K562 (cell line): ENCODE results near the gene CDKN1C. TPM values are rescaled to one million over a fixed set of nuclear protein-coding genes. Genes with fewer than 3 reads are reported as not detected.

Experiments used
- ATAC-seq: fragments of 200-7000 bp; cut with Tn5 transposase; 3 replicates; pipeline ENCODE4 v1.9.1; 2020; ENCODE audit warnings: moderate library complexity
- BruUV-seq: library from RNA; stranded (reverse); fragments of 400-500 nt; replicated peaks from 2 replicates; lab custom pipeline; 2021; lab: Mats Ljungman, UMichigan
- CTCF ChIA-PET: fragments of 300-600 bp; formaldehyde crosslinking; extraction: SDS; loops from one replicate; lab custom pipeline; 2021; ENCODE audit warnings: low intra/inter-chr PET ratio; lab: Yijun Ruan, JAX
- POLR2A ChIA-PET: fragments of 300-600, 350-650 bp; sonication (Branson Sonifier 250); formaldehyde crosslinking; extraction: SDS; loops from one replicate; lab custom pipeline; 2021; ENCODE audit warnings: antibody characterized with exemption, inconsistent platforms; lab: Yijun Ruan, JAX
- DNase-seq, 4 experiments: peaks; one replicate each; pipeline versions ENCODE4 v3.0.0 to v3.0.0-alpha.2; 2011 to 2018; ENCODE audit warnings: low spot score in 3 of 4, mixed read lengths in 3 of 4; ENCODE audit errors: extremely low read depth in 1 of 4
- FAIRE-seq: peaks from 2 replicates; lab custom pipeline; 2011; peaks lifted over from hg19 to GRCh38; lab: Jason Lieb, UNC
- H2AFZ ChIP-seq: 2 replicates; pipeline ENCODE4 v1.6.0; 2011; ENCODE audit warnings: low read depth, low read length, control low read depth, inconsistent platforms
- H3K27ac ChIP-seq: fragments of 200-600 bp; 3 replicates; pipeline ENCODE4 v1.8.0; 2011; ENCODE audit warnings: low read depth, mild to moderate bottlenecking, control low read depth, inconsistent platforms, low read length, moderate library complexity, mixed read lengths; ENCODE audit errors: extremely low read depth
- H3K27me3 ChIP-seq, 2 experiments: fragments of 300-600 bp in 1 of 2; 2 replicates in 1 of 2; 3 replicates in 1 of 2; pipeline versions ENCODE4 v1.6.0 to v1.8.0; 2011; ENCODE audit warnings: inconsistent platforms in 2 of 2, low read length in 2 of 2, mild to moderate bottlenecking in 1 of 2, mixed read lengths in 1 of 2, moderate library complexity in 1 of 2; ENCODE audit not compliant: control insufficient read depth in 2 of 2, insufficient read depth in 2 of 2
- H3K36me3 ChIP-seq: fragments of 300-600 bp; 3 replicates; pipeline ENCODE4 v1.8.0; 2011; ENCODE audit warnings: mild to moderate bottlenecking, low read length, inconsistent platforms; ENCODE audit not compliant: control insufficient read depth, insufficient read depth
- H3K4me1 ChIP-seq, 2 experiments: fragments of 200-600 bp in 1 of 2; replicated peaks in 1 of 2; 2 replicates in 1 of 2; 3 replicates in 1 of 2; pipeline versions ENCODE4 v1.5.1 to v1.8.0; 2011; ENCODE audit warnings: inconsistent platforms in 2 of 2, low read length in 2 of 2, mild to moderate bottlenecking in 1 of 2, mixed read lengths in 1 of 2, moderate library complexity in 1 of 2; ENCODE audit not compliant: control insufficient read depth in 2 of 2, insufficient read depth in 2 of 2
- H3K4me2 ChIP-seq: 2 replicates; pipeline ENCODE4 v1.6.1; 2011; ENCODE audit warnings: low read length, control low read depth, inconsistent platforms, mixed read lengths; ENCODE audit not compliant: insufficient read depth
- H3K4me3 ChIP-seq: fragments of 200-600 bp; sonication (generic), shearing (Covaris generic); 2 replicates; pipeline ENCODE4 v1.5.1; 2016; ENCODE audit warnings: control low read depth, inconsistent platforms
- H3K79me2 ChIP-seq: fragments of 200-600 bp; 3 replicates; pipeline ENCODE4 v1.8.0; 2011; ENCODE audit warnings: low read length, inconsistent platforms; ENCODE audit not compliant: control insufficient read depth, insufficient read depth
- H3K9ac ChIP-seq, 2 experiments: 2 replicates each; pipeline versions ENCODE4 v1.6.0 to v1.6.1; 2011; ENCODE audit warnings: low read depth in 2 of 2, low read length in 2 of 2, control low read depth in 1 of 2, inconsistent platforms in 1 of 2, mild to moderate bottlenecking in 1 of 2, mixed read lengths in 1 of 2; ENCODE audit not compliant: insufficient read depth in 1 of 2
- H3K9me1 ChIP-seq: one replicate; pipeline ENCODE4 v1.6.0; 2011; ENCODE audit warnings: inconsistent platforms, mild to moderate bottlenecking, low read length, moderate library complexity; ENCODE audit not compliant: control insufficient read depth, insufficient read depth
- H3K9me3 ChIP-seq: replicated peaks from 2 replicates; pipeline ENCODE4 v1.5.1; 2011; ENCODE audit warnings: low read depth, low read length, inconsistent platforms; ENCODE audit not compliant: control insufficient read depth, insufficient read depth
- H4K20me1 ChIP-seq: replicated peaks from 2 replicates; pipeline ENCODE4 v1.6.1; 2011; ENCODE audit warnings: low read length, inconsistent platforms, mixed read lengths; ENCODE audit not compliant: control insufficient read depth, insufficient read depth
- BHLHE40 ChIP-seq: IDR thresholded peaks from 2 replicates; pipeline ENCODE4 v1.6.1; 2011; ENCODE audit warnings: low read length, improper control_type of control experiment
- E2F3 ChIP-seq: fragments of 250-450 bp; sonication (Bioruptor Pico); IDR thresholded peaks from 2 replicates; pipeline ENCODE4 v1.4.0; 2020; ENCODE audit warnings: mild to moderate bottlenecking
- FOXK1 ChIP-seq: sonication (generic); formaldehyde crosslinking; IDR thresholded peaks from 2 replicates; pipeline ENCODE4 v1.8.0; 2022; ENCODE audit warnings: missing genetic modification reagents, mild to moderate bottlenecking, borderline replicate concordance
- KHSRP ChIP-seq: fragments of 450-650 bp; IDR thresholded peaks from 2 replicates; pipeline ENCODE4 v1.6.1; 2017
- PCBP1 ChIP-seq: fragments of 200-400 bp; formaldehyde crosslinking; IDR thresholded peaks from 2 replicates; pipeline ENCODE4 v1.6.1; 2018; ENCODE audit warnings: mild to moderate bottlenecking, low read depth, low read length; ENCODE audit not compliant: poor library complexity, severe bottlenecking
- POU5F1 ChIP-seq: fragments of 150-350 bp; IDR thresholded peaks from 2 replicates; pipeline ENCODE4 v1.6.1; 2014; ENCODE audit warnings: borderline replicate concordance, low read length, low read depth, mild to moderate bottlenecking; ENCODE audit not compliant: partially characterized antibody
- RBM22 ChIP-seq: fragments of 200-400 bp; formaldehyde crosslinking; IDR thresholded peaks from 2 replicates; pipeline ENCODE4 v1.6.1; 2018; ENCODE audit warnings: low read length, low read depth; ENCODE audit not compliant: poor library complexity, severe bottlenecking
- RFX7 ChIP-seq: fragments of 250-450 bp; sonication (Bioruptor Pico); IDR thresholded peaks from 2 replicates; pipeline ENCODE4 v1.5.1; 2021; ENCODE audit warnings: mild to moderate bottlenecking
- ZBTB2 ChIP-seq: fragments of 450-650 bp; IDR thresholded peaks from 2 replicates; pipeline ENCODE4 v1.6.1; 2016; ENCODE audit warnings: antibody characterized with exemption
- ZNF124 ChIP-seq: sonication (generic); formaldehyde crosslinking; IDR thresholded peaks from 2 replicates; pipeline ENCODE4 v1.8.1; 2022; ENCODE audit warnings: missing genetic modification reagents
- ZNF778 ChIP-seq: fragments of 450-650 bp; formaldehyde crosslinking; IDR thresholded peaks from 2 replicates; pipeline ENCODE4 v1.4.0; 2020; ENCODE audit warnings: mild to moderate bottlenecking, moderate library complexity
- WGBS: fragments of 100-300 bp; shearing (Covaris generic); methylation state at CpG from one replicate; pipeline ENCODE4 v1.1.6; 2016; ENCODE audit warnings: low coverage, mixed read lengths; ENCODE audit not compliant: insufficient coverage; ENCODE audit errors: missing lambda C conversion rate; 5-methylcytosine and 5-hydroxymethylcytosine counted together
- in situ Hi-C: fragments of 300-500 bp; cut with MboI; formaldehyde crosslinking; loops from 4 replicates; pipeline ENCODE4 v1.15.0; 2018; ENCODE audit warnings: inconsistent platforms, mixed read lengths
- intact Hi-C: fragments of 100-400 bp; cut with micrococcal nuclease; formaldehyde crosslinking; loops from 2 replicates; pipeline ENCODE4 v1.14.2; 2022
- polyA plus RNA-seq, 8 experiments: library from polyadenylated mRNA; depleted of rRNA in 4 of 8; stranded (reverse) in 5 of 8; unstranded in 3 of 8; fragments of >200 nt; fragmentation: Nextera tagmentation in 2 of 8; fragmentation: Illumina TruSeq in 1 of 8; extraction: Ambion mirVana in 2 of 8; extraction: Trizol in 1 of 8; gene quantifications; 2 replicates each; pipeline versions ENCODE4 v1.2.1 to v1.2.3, GENCODE V29; 2011 to 2014; ENCODE audit warnings: inconsistent platforms in 1 of 8, missing spikeins in 1 of 8
- total RNA-seq, 7 experiments: library from RNA; depleted of rRNA in 6 of 7; stranded (reverse); fragments of >200 nt in 6 of 7; fragmentation: Illumina TruSeq in 2 of 7; extraction: Trizol in 2 of 7; gene quantifications; 2 replicates each; pipeline versions ENCODE4 v1.2.1 to v1.2.3, GENCODE V29; 2011 to 2021; ENCODE audit warnings: low replicate concordance in 1 of 7

The CDKN1C gene
- total and polyA plus RNA-seq, 9 of the 15 experiments (the other 6 are each of a cell fraction or from before 2014, with no cell fraction given), result 2.8 to 21.1 (median 9.3) TPM

- 70% methylated on average over 13 of the region's 16 CpGs for WGBS
- BruUV-seq, result no TSS peak
- ChIA-PET CTCF (no interaction called here), POLR2A (no interaction called here)
- Histone ChIP-seq H2AFZ (no peak overlapping the region), H3K9me1 (peaks cover 5% of the 10 kb centered on the region), H3K4me1 (peaks cover 17 to 74% of the 10 kb centered on the region in 2 experiments), H3K9ac (no peak overlapping the region), H4K20me1 (no peaks in the 10 kb centered on the region), H3K79me2 (no peaks in the 10 kb centered on the region), H3K4me2 (no peak overlapping the region), H3K9me3 (no peaks in the 10 kb centered on the region), H3K36me3 (no peaks in the 10 kb centered on the region), H3K4me3 (no peak overlapping the region), H3K27ac (no peak overlapping the region), H3K27me3 (no peaks in the 10 kb centered on the region; a peak in 1 of 5 replicates)
- no peak for FAIRE-seq
- intact Hi-C loops, result no loop called here
- no peak for DNase-seq
- TF ChIP-seq ZNF778 (no peak), FOXK1 (CRISPR knock-in tag) (no peak), RFX7 (no peak), RBM22 (no peak), ZBTB2 (no peak), POU5F1 (no peak), E2F3 (CRISPR knock-in tag) (no peak), ZNF124 (CRISPR knock-in tag) (no peak), BHLHE40 (no peak), PCBP1 (no peak), KHSRP (no peak)
- in situ Hi-C loops, result no loop called here
- ATAC-seq, result no peak
Measured at GRCh38 chr11:2842876-2843275, 42.7 kb downstream of the CDKN1C start.
